GM03348 (cell line): ENCODE data around the gene MYCN.
"Not testable (repeated sequence)": the region's sequence is repeated elsewhere in the genome, so short reads cannot be mapped to it uniquely, and the experiment has no call there.

Experiments used
- DNase-seq: peaks from one replicate; pipeline ENCODE4 v3.0.0; 2012; ENCODE audit warnings: low spot score

MYCN gene

GRCh38 chr2:15957881-15958713, 17.7 kb downstream of the MYCN start:
- no peak for DNase-seq

GRCh38 chr2:15959331-15960153, 19.2 kb downstream of the MYCN start:
- no peak for DNase-seq

GRCh38 chr2:15960154-15960520, 19.8 kb downstream of the MYCN start:
- DNase-seq, result not testable (repeated sequence)

GRCh38 chr2:15963109-15963976, 23.0 kb downstream of the MYCN start:
- not testable (repeated sequence) for DNase-seq

GRCh38 chr2:15963977-15964670, 23.8 kb downstream of the MYCN start:
- DNase-seq, result no peak

GRCh38 chr2:15964936-15965563, 24.7 kb downstream of the MYCN start:
- no peak for DNase-seq

- no peak for DNase-seq
These were observed 25.2 kb downstream of the MYCN start for GRCh38 chr2:15965564-15966019.

- DNase-seq, result no peak
These were observed 27.3 kb downstream of the MYCN start for GRCh38 chr2:15967415-15968279.

- DNase-seq, result no peak
These were observed 28.2 kb downstream of the MYCN start for GRCh38 chr2:15968280-15969178.

GRCh38 chr2:15969214-15969613, 28.9 kb downstream of the MYCN start:
- no peak for DNase-seq

GRCh38 chr2:15970701-15971100, 30.4 kb downstream of the MYCN start:
- no peak for DNase-seq

- DNase-seq, result no peak
These were observed 31.0 kb downstream of the MYCN start for GRCh38 chr2:15971351-15971750.

GRCh38 chr2:15971831-15972522, 31.6 kb downstream of the MYCN start:
- DNase-seq, result no peak

GRCh38 chr2:15973481-15974401, 33.4 kb downstream of the MYCN start:
- no peak for DNase-seq

- no peak for DNase-seq
These were observed 34.4 kb downstream of the MYCN start for GRCh38 chr2:15974565-15975260.

- no peak for DNase-seq
These were observed 34.9 kb downstream of the MYCN start for GRCh38 chr2:15975261-15975600.

- DNase-seq, result no peak
These were observed 35.3 kb downstream of the MYCN start for GRCh38 chr2:15975676-15976075.
